CD4-positive, alpha-beta T cell treated with Interferon gamma for 1 hour (primary cell): ENCODE results near the gene COL16A1.
A peak's percentile ranks its signal among the peaks of the same experiment; 100 is the strongest.

Source experiments
- DNase-seq: peaks from one replicate; pipeline ENCODE4 v3.0.0-alpha.2; 2020

Gene COL16A1

GRCh38 chr1:31705080-31705866, 1.5 kb upstream of the COL16A1 start:
- peak; percentile 53 for DNase-seq

DNA sequence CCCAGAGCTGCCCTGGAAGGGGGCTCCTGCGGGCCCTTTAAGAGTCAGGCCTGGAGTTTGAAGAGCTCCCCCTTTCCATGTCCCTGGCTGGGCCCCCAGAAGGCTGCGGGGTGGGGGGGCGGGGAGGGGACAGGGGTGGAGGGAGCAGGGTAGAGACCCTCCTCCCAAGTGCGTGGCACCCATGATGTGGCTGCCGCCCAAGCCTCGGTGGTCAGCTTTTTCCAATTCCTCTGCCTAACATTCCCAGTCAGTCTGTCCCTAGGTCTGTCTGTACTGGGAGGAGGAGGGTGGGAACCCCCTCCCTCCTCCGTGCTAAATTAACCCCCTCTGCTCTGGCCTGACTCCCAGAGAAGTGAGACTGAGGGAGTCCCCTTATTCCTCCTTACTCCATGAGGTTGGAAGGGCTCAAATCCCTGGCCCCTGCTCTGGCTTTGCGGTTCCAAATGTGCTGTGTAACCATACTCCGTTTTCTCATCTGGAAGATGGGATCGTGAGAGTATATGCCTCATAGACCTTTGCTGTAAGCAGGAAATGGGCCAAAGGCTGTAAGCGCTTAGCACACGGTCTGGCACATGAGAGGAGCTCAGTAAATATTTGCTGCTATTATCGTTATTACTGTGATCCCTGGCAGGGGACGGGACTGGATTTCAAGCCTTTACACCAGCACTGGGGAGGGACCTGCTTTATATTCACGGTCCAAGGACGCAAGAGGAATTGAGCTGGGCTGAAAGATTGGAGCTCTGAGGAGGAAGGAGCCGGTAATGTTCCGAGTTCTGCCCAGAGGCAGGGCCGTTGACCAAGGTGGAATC, 658 bp upstream of the COL16A1 start:
- DNase-seq: no peak

GRCh38 chr1:31702836-31703404, 897 bp downstream of the COL16A1 start:
- no peak for DNase-seq

GRCh38 chr1:31701091-31701736, 2.6 kb downstream of the COL16A1 start:
- no peak for DNase-seq

DNA sequence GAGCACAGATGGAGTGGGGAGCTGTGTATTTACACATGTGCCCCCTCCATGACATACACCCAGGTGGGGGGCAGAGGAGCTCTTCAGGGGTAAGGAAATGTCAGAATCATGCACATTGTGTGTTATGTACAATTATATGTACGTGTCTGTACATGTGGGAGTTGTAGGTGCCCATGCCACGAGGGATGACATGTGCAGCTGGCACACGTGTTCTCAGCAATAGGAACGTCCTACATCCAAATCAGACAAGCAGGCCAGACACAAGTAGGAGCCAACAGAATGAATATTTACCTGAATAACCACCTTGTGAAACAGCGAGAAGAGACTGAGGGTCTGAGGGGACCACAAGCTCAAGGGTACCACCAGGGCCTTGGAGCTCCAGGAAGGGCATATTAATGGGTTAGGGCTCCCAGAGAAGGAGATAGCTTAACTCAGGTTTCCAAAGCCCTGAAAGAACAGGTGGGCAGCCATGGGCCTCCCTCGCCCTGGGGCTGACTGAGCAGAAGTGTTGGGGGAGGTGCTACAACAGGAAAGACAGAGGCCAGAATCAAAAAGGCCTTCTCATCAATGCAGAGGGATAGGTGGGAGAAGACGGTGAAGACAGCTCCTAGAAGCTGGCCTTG, 3.2 kb downstream of the COL16A1 start:
- DNase-seq: no peak

GRCh38 chr1:31699341-31699891, 4.4 kb downstream of the COL16A1 start:
- DNase-seq: peak; percentile 28

GRCh38 chr1:31697369-31697984, 6.3 kb downstream of the COL16A1 start:
- no peak for DNase-seq

DNA sequence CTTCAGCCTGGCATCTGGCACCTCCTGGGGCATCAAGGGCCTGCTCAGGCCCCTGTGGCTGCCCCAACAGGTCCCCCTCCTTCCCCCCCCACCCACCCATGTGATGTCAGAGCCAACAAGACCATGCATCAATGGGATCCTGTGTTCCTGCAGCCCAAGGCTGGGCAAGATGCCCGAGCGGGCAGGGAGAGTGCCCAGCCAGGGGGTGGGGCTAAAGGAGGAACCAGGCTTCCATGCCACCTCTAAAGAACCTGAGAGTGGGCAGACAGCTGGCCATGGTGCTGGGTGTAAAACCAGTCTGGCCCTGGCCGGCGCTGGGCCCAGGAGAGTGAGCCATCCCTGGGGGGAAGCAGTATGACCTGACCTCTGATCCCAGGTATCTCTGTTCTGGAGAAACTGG, 7.6 kb downstream of the COL16A1 start:
- no peak for DNase-seq

GRCh38 chr1:31695327-31695726, 8.5 kb downstream of the COL16A1 start:
- no peak for DNase-seq

- no peak for DNase-seq
Observed at GRCh38 chr1:31694964-31695313, 8.9 kb downstream of the COL16A1 start.

- no peak for DNase-seq
Observed at GRCh38 chr1:31694069-31694963, 9.5 kb downstream of the COL16A1 start.

DNA sequence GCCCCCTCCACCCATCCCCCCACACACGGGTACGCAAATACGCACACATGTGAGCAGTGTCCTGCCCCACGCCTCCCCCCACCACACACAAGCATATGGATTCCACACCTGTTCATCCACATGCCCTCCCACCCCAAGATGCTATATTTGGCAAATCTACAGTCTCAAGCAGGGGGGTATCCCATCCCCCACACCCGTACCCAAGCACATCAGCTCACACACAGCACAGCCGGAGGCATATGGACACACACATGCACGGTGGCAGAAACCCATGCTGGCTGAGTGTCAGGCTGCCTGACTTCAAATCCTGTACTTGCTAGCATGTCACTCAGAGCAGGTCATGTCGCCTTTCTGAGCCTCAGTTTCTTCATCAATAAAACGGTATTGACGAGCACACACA, 10.6 kb downstream of the COL16A1 start:
- DNase-seq: no peak

- DNase-seq: no peak
Observed at GRCh38 chr1:31691951-31692350, 11.9 kb downstream of the COL16A1 start.

- no peak for DNase-seq
Observed at GRCh38 chr1:31691446-31691845, 12.4 kb downstream of the COL16A1 start.

- no peak for DNase-seq
Observed at GRCh38 chr1:31690921-31691320, 12.9 kb downstream of the COL16A1 start.

GRCh38 chr1:31689854-31690253, 14.0 kb downstream of the COL16A1 start:
- no peak for DNase-seq

DNA sequence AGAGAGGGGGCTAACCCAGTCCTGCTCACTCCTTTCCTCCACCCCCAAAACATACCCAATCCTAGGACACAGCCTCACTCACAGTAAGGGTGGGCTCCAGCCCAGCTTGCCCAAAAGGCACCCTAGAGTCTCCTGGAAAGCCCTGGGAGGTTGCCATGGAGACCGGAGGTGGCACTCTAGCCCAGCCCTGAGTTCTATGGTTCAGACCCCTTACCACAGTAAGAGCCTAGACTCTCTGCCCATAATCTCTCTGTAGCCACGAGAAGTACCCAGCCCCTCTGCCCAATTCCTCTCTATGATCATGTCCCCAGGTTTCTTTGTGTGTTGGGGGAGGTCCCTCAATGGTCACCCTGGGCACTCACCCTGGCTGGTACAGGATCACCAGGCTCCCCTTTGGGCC, 14.4 kb downstream of the COL16A1 start:
- no peak for DNase-seq

- no peak for DNase-seq
Observed at GRCh38 chr1:31688233-31688918, 15.4 kb downstream of the COL16A1 start.

DNA sequence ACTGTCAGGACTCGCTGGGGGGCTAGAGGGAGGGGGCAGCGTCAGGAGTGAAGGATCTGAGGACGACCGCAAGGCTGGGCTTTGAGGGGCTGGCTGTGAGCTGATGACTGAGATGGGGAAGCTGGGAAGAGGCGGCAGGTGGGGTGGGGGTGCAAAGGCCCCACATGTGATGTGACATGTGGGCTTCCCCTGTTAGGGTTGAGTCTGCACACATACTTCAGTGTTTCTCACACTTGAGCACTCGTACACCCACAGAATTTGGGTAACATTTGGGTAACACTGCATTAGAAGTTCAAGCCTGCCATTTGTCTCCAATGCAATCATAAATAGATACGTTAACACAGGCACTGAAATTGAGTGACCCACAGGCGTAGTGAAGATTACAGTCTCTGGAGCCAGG, 16.2 kb downstream of the COL16A1 start:
- no peak for DNase-seq

DNA sequence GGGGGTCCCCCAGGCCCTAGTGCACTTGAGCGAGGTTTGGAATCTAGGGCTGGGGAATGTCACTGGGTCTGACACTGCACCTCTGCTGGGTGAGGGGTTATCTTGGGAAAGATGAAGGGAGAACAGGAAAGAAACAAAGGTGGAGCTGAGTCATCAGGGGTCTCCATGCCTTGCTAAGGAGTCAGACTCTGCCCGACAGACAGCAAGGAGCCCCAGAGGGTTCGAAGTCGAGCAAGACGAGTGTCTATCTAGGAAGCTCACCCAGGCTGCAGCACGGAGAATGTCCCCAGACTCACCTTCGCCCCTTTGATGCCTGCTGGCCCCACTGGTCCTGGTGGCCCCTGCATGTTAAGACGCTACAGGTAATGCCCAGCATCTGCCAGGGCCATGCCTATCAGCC, 18.0 kb downstream of the COL16A1 start:
- no peak for DNase-seq

DNA sequence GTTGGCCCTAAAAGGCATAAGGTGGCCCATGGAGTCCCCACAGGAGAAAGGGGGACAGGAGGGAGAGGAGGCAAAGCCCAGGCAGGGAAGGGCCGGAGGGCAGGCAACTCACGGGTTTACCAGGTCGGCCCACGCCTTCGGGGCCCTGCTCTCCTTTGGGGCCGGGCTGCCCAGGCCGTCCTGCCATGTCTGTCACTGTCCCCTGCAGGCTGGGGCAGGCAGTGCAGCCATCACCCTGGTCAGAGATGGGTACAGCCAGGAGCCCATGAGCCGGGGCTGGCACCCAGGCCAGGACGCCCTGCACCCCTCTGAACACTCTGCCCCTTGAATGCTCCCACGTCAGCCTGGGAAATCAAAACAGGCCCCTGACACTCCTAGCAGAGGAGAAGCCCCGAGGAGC, 19.8 kb downstream of the COL16A1 start:
- no peak for DNase-seq
